GM12801 (cell line): ENCODE data around the gene MAPKAP1.

ENCODE experiments used
- TF ChIP-seq, protein P1 (sequence below): IDR thresholded peaks from one replicate; pipeline ENCODE4 v1.5.1; 2011; ENCODE audit warnings: control low read depth; ENCODE audit not compliant: insufficient read length; ENCODE audit errors: extremely low read depth

The MAPKAP1 gene

GRCh38 chr9:125549891-125550885 is 156.8 kb downstream of the MAPKAP1 start:
- TF ChIP-seq, protein P1, sequence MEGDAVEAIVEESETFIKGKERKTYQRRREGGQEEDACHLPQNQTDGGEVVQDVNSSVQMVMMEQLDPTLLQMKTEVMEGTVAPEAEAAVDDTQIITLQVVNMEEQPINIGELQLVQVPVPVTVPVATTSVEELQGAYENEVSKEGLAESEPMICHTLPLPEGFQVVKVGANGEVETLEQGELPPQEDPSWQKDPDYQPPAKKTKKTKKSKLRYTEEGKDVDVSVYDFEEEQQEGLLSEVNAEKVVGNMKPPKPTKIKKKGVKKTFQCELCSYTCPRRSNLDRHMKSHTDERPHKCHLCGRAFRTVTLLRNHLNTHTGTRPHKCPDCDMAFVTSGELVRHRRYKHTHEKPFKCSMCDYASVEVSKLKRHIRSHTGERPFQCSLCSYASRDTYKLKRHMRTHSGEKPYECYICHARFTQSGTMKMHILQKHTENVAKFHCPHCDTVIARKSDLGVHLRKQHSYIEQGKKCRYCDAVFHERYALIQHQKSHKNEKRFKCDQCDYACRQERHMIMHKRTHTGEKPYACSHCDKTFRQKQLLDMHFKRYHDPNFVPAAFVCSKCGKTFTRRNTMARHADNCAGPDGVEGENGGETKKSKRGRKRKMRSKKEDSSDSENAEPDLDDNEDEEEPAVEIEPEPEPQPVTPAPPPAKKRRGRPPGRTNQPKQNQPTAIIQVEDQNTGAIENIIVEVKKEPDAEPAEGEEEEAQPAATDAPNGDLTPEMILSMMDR = no peak

- TF ChIP-seq, protein P1 = no peak
Measured at GRCh38 chr9:125549465-125549871, 157.5 kb downstream of the MAPKAP1 start.

GRCh38 chr9:125549039-125549438 is 158.0 kb downstream of the MAPKAP1 start:
- TF ChIP-seq, protein P1 = no peak

DNA sequence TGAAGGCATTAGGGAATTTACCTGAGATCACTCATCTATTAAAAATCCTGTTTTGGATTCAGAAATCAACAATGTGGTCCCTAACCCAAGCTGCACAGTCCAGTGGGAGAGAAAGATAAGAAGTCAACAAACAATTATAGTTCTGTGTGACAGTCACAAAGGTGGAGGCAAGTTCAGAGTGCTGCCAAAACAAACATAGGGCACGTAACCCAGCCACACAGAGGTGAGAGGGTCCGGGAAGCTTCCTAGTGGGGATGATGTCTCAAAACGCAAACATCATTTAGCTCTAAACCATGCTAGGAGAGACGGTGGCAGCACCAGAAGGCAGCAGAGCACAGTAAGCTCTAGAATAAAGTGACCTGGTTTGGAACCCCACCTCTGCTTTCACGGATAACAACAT is 158.9 kb downstream of the MAPKAP1 start:
- TF ChIP-seq, protein P1 = no peak

- TF ChIP-seq, protein P1 = no peak
Measured at GRCh38 chr9:125547368-125547767, 159.6 kb downstream of the MAPKAP1 start.

- TF ChIP-seq, protein P1 = no peak
Measured at GRCh38 chr9:125545845-125546244, 161.2 kb downstream of the MAPKAP1 start.

- TF ChIP-seq, protein P1 = no peak
Measured at GRCh38 chr9:125544988-125545651, 161.9 kb downstream of the MAPKAP1 start.
